GM11168 (cell line): ENCODE data around the gene CREM.

Experiments
- in situ Hi-C: fragments of 300-500 bp; cut with MboI; formaldehyde crosslinking; loops from one replicate; pipeline ENCODE4 v1.12.0; 2022; ENCODE audit warnings: low sequenced_read_pairs; ENCODE audit not compliant: unreplicated experiment

CREM gene

GRCh38 chr10:35251373-35252100 lies 124.9 kb downstream of the CREM start:
- in situ Hi-C loops, result no loop called here

GRCh38 chr10:35257057-35257983 lies 130.7 kb downstream of the CREM start:
- in situ Hi-C loops, result no loop called here

- in situ Hi-C loops, result no loop called here
Observed at GRCh38 chr10:35259769-35260397, 133.2 kb downstream of the CREM start.

GRCh38 chr10:35262436-35262835 lies 135.8 kb downstream of the CREM start:
- in situ Hi-C loops, result no loop called here
